Adrenal gland (tissue), 12 donors: ENCODE data around the gene ITGA1. TPM values are rescaled to one million over a fixed set of nuclear protein-coding genes. Genes with fewer than 3 reads are reported as not detected.

Experiments
- DNase-seq, 7 donors: peaks; one replicate each; pipeline ENCODE4 v3.0.0-alpha.2; 2019 to 2020
- H3K27ac ChIP-seq, 5 donors: fragments of 200-600 bp; sonication (generic) in 4 of 5; 1 replicate in 3 of 5; 2 replicates in 2 of 5; pipeline versions ENCODE4 v1.5.1 to v1.8.0; 2016 to 2020; ENCODE audit warnings: mild to moderate bottlenecking in 1 of 5
- H3K27me3 ChIP-seq: fragments of 200-600 bp; 2 replicates; pipeline ENCODE4 v1.8.0; 2021
- H3K36me3 ChIP-seq, 2 donors: fragments of 200-600 bp; replicated peaks in 1 of 2; 1 replicate in 1 of 2; 2 replicates in 1 of 2; pipeline versions ENCODE4 v1.5.1 to v1.8.0; 2018 to 2022
- H3K4me1 ChIP-seq, 2 donors: fragments of 200-600 bp; replicated peaks in 1 of 2; 1 replicate in 1 of 2; 2 replicates in 1 of 2; pipeline versions ENCODE4 v1.5.1 to v1.8.0; 2018 to 2021
- H3K4me3 ChIP-seq, 4 donors: fragments of 200-600 bp; sonication (generic) in 3 of 4; one replicate each; pipeline ENCODE4 v1.5.1; 2016 to 2018
- H3K9me3 ChIP-seq, 3 donors: fragments of 200-600 bp; sonication (generic) in 1 of 3; replicated peaks in 1 of 3; 1 replicate in 2 of 3; 2 replicates in 1 of 3; pipeline versions ENCODE4 v1.5.1 to v1.8.0; 2016 to 2021
- CTCF ChIP-seq, 6 experiments: fragments of 450-650 bp in 4 of 6; fragments of 200-600 bp in 2 of 6; sonication (generic) in 1 of 6; IDR thresholded peaks; 1 replicate in 5 of 6; 2 replicates in 1 of 6; pipeline versions ENCODE4 v1.5.1 to v1.8.0; 2016 to 2021; ENCODE audit warnings: antibody characterized with exemption in 6 of 6, mild to moderate bottlenecking in 2 of 6, moderate library complexity in 1 of 6
- POLR2A ChIP-seq, 2 donors: fragments of 450-650 bp; IDR thresholded peaks; one replicate each; pipeline ENCODE4 v1.6.1; 2017; ENCODE audit warnings: antibody characterized with exemption in 2 of 2, mild to moderate bottlenecking in 2 of 2, moderate library complexity in 1 of 2
- WGBS, 4 donors: extraction: QIAGEN DNeasy Blood & Tissue Kit in 2 of 4; methylation state at CpG; one replicate each; pipeline versions ENCODE4 v1.1.5 to v1.1.7; 2013 to 2017; 5-methylcytosine and 5-hydroxymethylcytosine counted together
- intact Hi-C, 2 donors: fragments of 100-400 bp; cut with DNase I; formaldehyde crosslinking; loops; one replicate each; pipeline versions ENCODE4 v1.14.1 to v1.15.0; 2022 to 2023
- polyA plus RNA-seq, 3 donors: library from polyadenylated mRNA; stranded (reverse); fragments of 200-250 nt in 2 of 3; fragments of 350-450 nt in 1 of 3; fragmentation: Illumina TruSeq in 1 of 3; extraction: RNeasy Lipid Tissue Mini Kit (QIAGEN cat#74804) in 1 of 3; gene quantifications; one replicate each; pipeline ENCODE4 v1.2.3, GENCODE V29; 2013 to 2014
- total RNA-seq, 9 donors: library from RNA; depleted of rRNA in 4 of 9; stranded (reverse); fragments of >200 nt in 4 of 9; fragments of 120-200 nt in 1 of 9; fragmentation: NEBNext Ultra II Directional in 1 of 9; extraction: Animal tissue kit (Norgen Biotek cat#: 25700) in 1 of 9; gene quantifications; one replicate each; pipeline versions ENCODE4 v1.1.0 to v1.2.4, GENCODE V29; 2013 to 2023
- donor health status: healthy with polysubstance abuse.
- donor health status: Bipolar disorder and iron deficiency.
- donor health status: DM: yes; HTN: yes; CAD: no.
- donor health status: DM: no; HTN: no; CAD: no.
- donor health status: DM: no; HTN: no; CAD: no.
- donor health status: DM: yes; HTN: yes; CAD: no.

Gene ITGA1
- total and polyA plus RNA-seq, 12 donors, result 30.0 to 371 (median 149) TPM

DNA sequence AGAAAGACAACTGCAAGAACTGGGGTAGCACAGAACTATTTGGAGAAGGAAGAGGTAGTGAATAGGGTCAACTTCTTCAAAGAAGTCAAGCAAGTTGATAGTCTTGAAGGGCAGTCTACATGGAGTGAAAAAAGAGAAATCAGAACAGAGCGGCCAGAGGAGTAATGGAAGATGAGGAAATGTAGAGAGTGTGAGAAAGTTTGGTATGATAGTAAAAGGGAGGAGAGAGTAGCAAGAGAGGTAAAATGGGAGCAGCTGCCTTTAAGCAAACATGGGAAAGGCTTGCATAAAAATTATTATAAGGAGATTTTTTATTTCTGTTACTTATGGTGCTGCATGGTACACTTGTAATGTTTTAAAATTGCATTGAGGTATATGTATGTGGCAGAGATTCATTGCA, 208.2 kb downstream of the ITGA1 start:
- intact Hi-C loops, result no loop called here
- Histone ChIP-seq H3K4me1 (peaks cover 0 to 8% of the 10 kb centered on the region in 2 donors), H3K27me3 (no peaks in the 10 kb centered on the region), H3K4me3 (no peak overlapping the region), H3K27ac (no peak overlapping the region), H3K9me3 (no peaks in the 10 kb centered on the region), H3K36me3 (no peaks in the 10 kb centered on the region)
- TF ChIP-seq CTCF (IDR thresholded peaks at IDR 0.05), result no peak
- TF ChIP-seq POLR2A (IDR thresholded peaks at IDR 0.05), result no peak
- DNase-seq, result no peak
- WGBS, 4 donors, result 91 to 98% (median 94%) methylated on average over 1 of the region's 1 CpG

DNA sequence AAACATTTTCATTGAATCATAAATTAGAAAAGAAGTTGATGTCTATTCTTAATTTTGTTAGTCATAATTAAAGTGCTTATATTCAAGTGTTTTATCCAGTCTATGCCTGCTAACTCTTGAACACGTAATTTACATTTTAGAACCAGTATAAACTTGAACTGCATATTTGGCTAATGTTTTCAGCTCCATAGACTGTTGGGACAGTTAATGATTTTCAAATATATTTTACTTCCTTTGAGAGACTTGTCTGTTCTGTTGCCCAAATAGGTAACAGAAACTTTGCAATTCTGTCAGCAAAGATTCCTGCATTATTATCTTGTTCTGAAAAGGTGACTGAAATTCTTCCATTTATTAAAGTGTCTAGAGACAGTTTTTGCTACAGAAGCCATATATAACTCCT, 209.3 kb downstream of the ITGA1 start:
- intact Hi-C loops, result no loop called here

GRCh38 chr5:52997424-52997823, 209.7 kb downstream of the ITGA1 start:
- Histone ChIP-seq H3K27me3 (no peaks in the 10 kb centered on the region), H3K36me3 (no peaks in the 10 kb centered on the region), H3K9me3 (no peaks in the 10 kb centered on the region), H3K4me1 (peaks cover 0 to 13% of the 10 kb centered on the region in 2 donors), H3K4me3 (no peak overlapping the region), H3K27ac (no peak overlapping the region)
- intact Hi-C loops, result no loop called here
- 44 to 64% (median 57%) methylated on average over 6 of the region's 6 CpGs for WGBS, 4 donors
- TF ChIP-seq CTCF (IDR thresholded peaks at IDR 0.05) (no peak), POLR2A (IDR thresholded peaks at IDR 0.05) (no peak)
- no peak for DNase-seq

More for the DNA sequence above, 209.3 kb downstream of the ITGA1 start:
- peaks cover 0 to 13% of the 10 kb centered on the region in 2 donors for H3K4me1 ChIP-seq
- no peaks in the 10 kb centered on the region for H3K36me3 ChIP-seq
- no peak for TF ChIP-seq POLR2A (IDR thresholded peaks at IDR 0.05)
- no peak for TF ChIP-seq CTCF (IDR thresholded peaks at IDR 0.05)
- DNase-seq, result no peak
- no peak overlapping the region for H3K4me3 ChIP-seq
- 65 to 84% (median 68%) methylated on average over 1 of the region's 1 CpG for WGBS, 4 donors
- H3K27ac ChIP-seq, result no peak overlapping the region
- H3K9me3 ChIP-seq, result no peaks in the 10 kb centered on the region
- no peaks in the 10 kb centered on the region for H3K27me3 ChIP-seq

DNA sequence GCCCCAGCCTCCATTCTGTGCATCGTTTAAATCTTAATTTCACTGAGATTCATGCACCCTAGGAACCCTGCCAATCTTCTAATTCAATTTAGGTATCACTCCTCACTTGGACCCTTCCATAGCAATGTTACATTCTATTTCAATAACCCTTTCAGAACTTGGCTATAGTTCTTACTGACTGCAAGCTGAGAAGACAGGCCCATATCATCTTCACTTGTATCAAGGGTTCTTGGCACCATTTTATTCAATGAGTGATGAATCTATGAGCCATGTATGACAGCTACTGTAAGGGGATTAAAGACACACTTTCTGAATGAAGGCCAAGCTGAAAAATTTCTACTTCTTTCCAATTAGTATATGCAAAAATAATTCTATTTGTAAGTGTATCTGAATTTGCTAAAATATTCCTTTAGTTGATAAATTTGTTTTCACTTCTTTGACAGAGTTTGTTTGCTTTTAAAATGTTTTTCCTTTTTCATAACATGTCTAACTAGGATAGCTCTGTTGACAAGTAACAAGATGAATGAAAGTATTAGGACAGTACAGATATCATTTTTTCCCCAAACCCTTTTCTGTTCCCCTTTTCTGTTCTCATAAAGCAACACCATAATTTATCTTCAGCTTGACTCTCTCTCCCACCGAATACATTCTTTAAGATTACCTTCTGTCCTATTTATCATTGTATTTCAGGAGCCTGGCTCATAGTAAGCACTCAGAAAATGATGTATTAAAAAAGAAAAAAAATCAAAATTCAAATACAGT, 211.0 kb downstream of the ITGA1 start:
- no peak for DNase-seq
- TF ChIP-seq POLR2A (IDR thresholded peaks at IDR 0.05) (no peak), CTCF (IDR thresholded peaks at IDR 0.05) (no peak)
- H3K27ac ChIP-seq, result no peak overlapping the region
- peaks cover 0 to 13% of the 10 kb centered on the region in 2 donors for H3K4me1 ChIP-seq
- no peak overlapping the region for H3K4me3 ChIP-seq
- intact Hi-C loops, result no loop called here
- 53 to 62% (median 58%) methylated on average over 2 of the region's 2 CpGs for WGBS, 4 donors
- no peaks in the 10 kb centered on the region for H3K27me3 ChIP-seq
- no peaks in the 10 kb centered on the region for H3K9me3 ChIP-seq
- H3K36me3 ChIP-seq, result no peaks in the 10 kb centered on the region
